Testis (tissue), 2 donors: Measurements from ENCODE around the gene DNMT3L.

ENCODE experiments used
- CTCF ChIP-seq, 3 experiments: fragments of 450-650 bp in 2 of 3; fragments of 200-600 bp in 1 of 3; sonication (generic) in 1 of 3; IDR thresholded peaks; one replicate each; pipeline ENCODE4 v1.5.1; 2016 to 2019; ENCODE audit warnings: antibody characterized with exemption in 3 of 3, mild to moderate bottlenecking in 2 of 3, moderate library complexity in 1 of 3
- POLR2A ChIP-seq: fragments of 450-650 bp; IDR thresholded peaks from one replicate; pipeline ENCODE4 v1.6.1; 2017; ENCODE audit warnings: antibody characterized with exemption, mild to moderate bottlenecking, moderate library complexity

GRCh38 chr21:44304011-44304616 lies 42.4 kb upstream of the DNMT3L start:
- TF ChIP-seq CTCF (IDR thresholded peaks at IDR 0.05), result no peak
- no peak for TF ChIP-seq POLR2A
